NOMO-1 treated with DMSO at 0.1 percent for 48 hours (cell line): Measurements from ENCODE around the gene C2.
A peak's percentile ranks its signal among the peaks of the same experiment; 100 is the strongest.
"Not testable (repeated sequence)": the region's sequence is repeated elsewhere in the genome, so short reads cannot be mapped to it uniquely, and the experiment has no call there.

ENCODE experiments used
- DNase-seq: peaks from one replicate; lab custom pipeline; 2025; ENCODE audit not compliant: unreplicated experiment; lab: John Stamatoyannopoulos, UW

Gene C2

GRCh38 chr6:31898383-31899011 is 29.0 kb upstream of the C2 start:
- DNase-seq: peak; percentile 47

- no peak for DNase-seq
Observed at GRCh38 chr6:31899215-31899614, 28.3 kb upstream of the C2 start.

- DNase-seq: no peak
Observed at GRCh38 chr6:31899882-31900722, 27.4 kb upstream of the C2 start.

GRCh38 chr6:31900917-31901414 is 26.6 kb upstream of the C2 start:
- no peak for DNase-seq

- DNase-seq: peak; percentile 34
Observed at GRCh38 chr6:31901415-31901952, 26.0 kb upstream of the C2 start.

- DNase-seq: peak; percentile 87
Observed at GRCh38 chr6:31901953-31902643, 25.4 kb upstream of the C2 start, which contains the start of gene ZBTB12. Gene ZBTB12 (minus strand): TSS chr6:31902086. CDS start chr6:31901305, 781 bp downstream.

GRCh38 chr6:31903957-31904356 is 23.6 kb upstream of the C2 start:
- no peak for DNase-seq

- DNase-seq: no peak
Observed at GRCh38 chr6:31905041-31905440, 22.5 kb upstream of the C2 start.

GRCh38 chr6:31906122-31906521 is 21.4 kb upstream of the C2 start:
- no peak for DNase-seq

GRCh38 chr6:31906727-31907126 is 20.8 kb upstream of the C2 start:
- not testable (repeated sequence) for DNase-seq

- DNase-seq: peak; percentile 84
Observed at GRCh38 chr6:31907158-31907813, 20.2 kb upstream of the C2 start.

GRCh38 chr6:31908255-31908654 is 19.3 kb upstream of the C2 start:
- not testable (repeated sequence) for DNase-seq

- no peak for DNase-seq
Observed at GRCh38 chr6:31908791-31909190, 18.7 kb upstream of the C2 start.

GRCh38 chr6:31909298-31909697 is 18.2 kb upstream of the C2 start:
- not testable (repeated sequence) for DNase-seq

- DNase-seq: no peak
Observed at GRCh38 chr6:31911826-31912585, 15.5 kb upstream of the C2 start.

- no peak for DNase-seq
Observed at GRCh38 chr6:31915351-31915750, 12.2 kb upstream of the C2 start.

GRCh38 chr6:31915756-31916155 is 11.8 kb upstream of the C2 start:
- DNase-seq: no peak

- DNase-seq: no peak
Observed at GRCh38 chr6:31918069-31918720, 9.3 kb upstream of the C2 start.

GRCh38 chr6:31919624-31920303 is 7.8 kb upstream of the C2 start:
- DNase-seq: no peak
